Forelimb muscle (tissue), 1 donor: ENCODE data around the gene EPB41L5. TPM values are rescaled to one million over a fixed set of nuclear protein-coding genes. Genes with fewer than 3 reads are reported as not detected.
"Not testable (repeated sequence)": the region's sequence is repeated elsewhere in the genome, so short reads cannot be mapped to it uniquely, and the experiment has no call there.

Experiments used
- DNase-seq: peaks from one replicate; pipeline ENCODE4 v3.0.0-alpha.2; 2013; ENCODE audit warnings: low read depth
- polyA plus RNA-seq: library from polyadenylated mRNA; unstranded; fragments of 120-200 nt; gene quantifications from one replicate; pipeline ENCODE4 v1.2.1, GENCODE V29; 2013; ENCODE audit not compliant: insufficient read length

Gene EPB41L5
- polyA plus RNA-seq, 1 donor: 15.0 TPM

- DNase-seq: no peak
These were observed 128.6 kb downstream of the EPB41L5 start for GRCh38 chr2:120141300-120142069.

- no peak for DNase-seq
These were observed 129.8 kb downstream of the EPB41L5 start for GRCh38 chr2:120142528-120143219.

GRCh38 chr2:120148229-120148628 is 135.4 kb downstream of the EPB41L5 start:
- DNase-seq: no peak

GRCh38 chr2:120148669-120149068 is 135.8 kb downstream of the EPB41L5 start:
- DNase-seq: no peak

GRCh38 chr2:120149406-120149805 is 136.5 kb downstream of the EPB41L5 start:
- DNase-seq: no peak

GRCh38 chr2:120150040-120150482 is 137.2 kb downstream of the EPB41L5 start:
- no peak for DNase-seq

GRCh38 chr2:120155308-120155707 is 142.4 kb downstream of the EPB41L5 start:
- DNase-seq: no peak

GRCh38 chr2:120158658-120159057 is 145.8 kb downstream of the EPB41L5 start:
- not testable (repeated sequence) for DNase-seq

- DNase-seq: no peak
These were observed 148.3 kb downstream of the EPB41L5 start for GRCh38 chr2:120161190-120161589.

- no peak for DNase-seq
These were observed 149.8 kb downstream of the EPB41L5 start for GRCh38 chr2:120162716-120163115.

- no peak for DNase-seq
These were observed 154.4 kb downstream of the EPB41L5 start for GRCh38 chr2:120167272-120167671.

- no peak for DNase-seq
These were observed 156.1 kb downstream of the EPB41L5 start for GRCh38 chr2:120169020-120169419.

- peak; percentile 70 for DNase-seq
These were observed 162.2 kb downstream of the EPB41L5 start for GRCh38 chr2:120174963-120175581.

- no peak for DNase-seq
These were observed 163.6 kb downstream of the EPB41L5 start for GRCh38 chr2:120176526-120176925.

GRCh38 chr2:120177001-120177621 is 164.2 kb downstream of the EPB41L5 start:
- no peak for DNase-seq

GRCh38 chr2:120177973-120178372 is 165.1 kb downstream of the EPB41L5 start:
- no peak for DNase-seq

- no peak for DNase-seq
These were observed 166.5 kb downstream of the EPB41L5 start for GRCh38 chr2:120179396-120179795.

GRCh38 chr2:120180066-120180465 is 167.2 kb downstream of the EPB41L5 start:
- DNase-seq: no peak

- DNase-seq: no peak
These were observed 169.2 kb downstream of the EPB41L5 start for GRCh38 chr2:120182019-120182560.

- DNase-seq: no peak
These were observed 176.3 kb downstream of the EPB41L5 start for GRCh38 chr2:120189189-120189588.

- no peak for DNase-seq
These were observed 179.4 kb downstream of the EPB41L5 start for GRCh38 chr2:120192280-120192679.

- no peak for DNase-seq
These were observed 182.7 kb downstream of the EPB41L5 start for GRCh38 chr2:120195553-120195952.
